Fibroblast of the aortic adventitia (primary cell): ENCODE data around the gene NDC1. TPM values are rescaled to one million over a fixed set of nuclear protein-coding genes. Genes with fewer than 3 reads are reported as not detected.
A peak's percentile ranks its signal among the peaks of the same experiment; 100 is the strongest.

Source experiments
- DNase-seq: peaks from one replicate; pipeline ENCODE4 v3.0.0-alpha.2; 2010; ENCODE audit warnings: low read depth
- H3K4me3 ChIP-seq: 2 replicates; pipeline ENCODE4 v1.5.1; 2011; ENCODE audit warnings: low read depth, mild to moderate bottlenecking, control low read depth, low read length, moderate library complexity
- CTCF ChIP-seq: IDR thresholded peaks from 2 replicates; pipeline ENCODE4 v1.5.1; 2011; ENCODE audit warnings: mild to moderate bottlenecking, low read length, control low read depth, inconsistent platforms; ENCODE audit not compliant: insufficient read depth
- total RNA-seq: library from RNA; depleted of rRNA; stranded (reverse); fragments of >200 nt; gene quantifications from 2 replicates; pipeline ENCODE4 v1.2.3, GENCODE V29; 2012; ENCODE audit warnings: low replicate concordance

The NDC1 gene
- total RNA-seq, 1 donor, result 35.2 TPM

DNA sequence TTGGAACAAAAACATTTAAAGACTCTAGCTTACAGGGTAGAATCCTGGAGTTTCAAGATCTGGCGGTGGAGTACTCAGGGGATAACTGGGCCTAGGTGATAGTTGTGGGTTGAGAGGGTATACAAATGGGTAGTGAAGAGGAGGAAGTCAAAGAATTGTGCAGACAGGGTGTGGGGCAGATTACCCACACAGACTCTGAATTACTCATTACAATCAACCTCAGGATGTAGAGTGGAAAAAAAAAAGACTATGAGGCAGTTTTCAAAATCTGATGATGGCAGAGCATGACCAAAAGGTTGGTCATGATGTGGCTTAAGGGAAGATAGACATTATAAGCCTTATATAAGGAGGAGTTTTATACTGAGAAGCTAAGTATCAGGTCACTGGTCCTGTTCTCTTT lies 55.0 kb downstream of the NDC1 start:
- no peak for TF ChIP-seq CTCF
- H3K4me3 ChIP-seq, result no peak overlapping the region
- DNase-seq, result no peak

DNA sequence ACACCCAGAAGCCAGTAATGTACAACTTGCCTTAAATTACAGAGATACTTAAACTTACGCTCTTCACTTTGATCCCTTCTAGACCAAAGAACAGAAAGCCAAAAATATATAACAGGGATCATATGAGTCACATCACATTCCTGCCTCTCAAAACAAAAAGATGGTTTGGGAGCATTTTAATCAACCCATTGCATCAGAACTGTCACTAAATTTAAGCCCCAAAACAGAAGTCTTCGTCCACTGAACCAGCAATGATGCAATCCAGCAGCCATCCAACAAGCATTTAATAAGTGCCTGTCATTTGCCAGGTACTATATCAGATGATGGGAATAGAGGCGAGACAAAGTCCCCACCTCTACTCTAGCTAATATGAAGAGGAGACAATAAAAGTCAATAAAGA lies 56.4 kb downstream of the NDC1 start:
- peak; percentile 69 for DNase-seq
- TF ChIP-seq CTCF, result no peak
- no peak overlapping the region for H3K4me3 ChIP-seq

GRCh38 chr1:53777272-53777671 lies 60.8 kb downstream of the NDC1 start:
- no peak for TF ChIP-seq CTCF
- DNase-seq, result no peak
- H3K4me3 ChIP-seq, result no peak overlapping the region

- peak; percentile 70 for DNase-seq
- TF ChIP-seq CTCF, result no peak
- no peak overlapping the region for H3K4me3 ChIP-seq
Observed at GRCh38 chr1:53771648-53772047, 66.4 kb downstream of the NDC1 start.

- TF ChIP-seq CTCF, result no peak
- DNase-seq, result peak; percentile 72
- no peak overlapping the region for H3K4me3 ChIP-seq
Observed at GRCh38 chr1:53769780-53770179, 68.3 kb downstream of the NDC1 start.

GRCh38 chr1:53769184-53769583 lies 68.9 kb downstream of the NDC1 start:
- TF ChIP-seq CTCF, result no peak
- DNase-seq, result no peak
- no peak overlapping the region for H3K4me3 ChIP-seq

DNA sequence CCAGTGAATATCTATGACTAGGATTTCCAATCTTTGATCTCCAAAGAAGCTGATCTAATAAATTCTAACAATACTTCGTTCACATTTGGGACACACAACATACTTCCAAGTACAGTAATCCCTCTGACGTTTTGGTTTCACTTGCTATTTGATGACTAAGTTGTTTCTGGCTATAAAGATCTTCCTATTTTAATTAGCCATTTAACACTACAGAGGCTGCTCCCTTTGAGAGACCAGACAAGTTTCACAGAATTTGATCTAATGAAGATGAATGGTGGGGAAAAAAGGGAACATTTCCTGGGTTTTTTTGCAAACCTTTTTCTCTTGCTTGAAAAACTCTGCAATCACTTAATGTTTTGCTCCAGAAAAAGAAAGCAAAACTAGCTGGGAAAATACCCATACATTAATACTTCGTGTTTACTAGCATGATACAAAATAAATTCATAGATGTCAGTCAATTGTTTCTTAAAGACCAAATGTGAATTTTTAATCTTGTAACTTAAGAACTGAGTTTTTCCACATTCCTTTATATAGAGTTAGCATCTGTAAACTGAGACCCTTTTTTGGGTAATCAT lies 71.2 kb downstream of the NDC1 start:
- peak overlapping the region; percentile 34 for H3K4me3 ChIP-seq
- DNase-seq, result peak; percentile 69
- TF ChIP-seq CTCF, result no peak
